H9 (cell line): ENCODE results near the gene IGFL4. TPM values are rescaled to one million over a fixed set of nuclear protein-coding genes. Genes with fewer than 3 reads are reported as not detected.

Experiments used
- DNase-seq: peaks from one replicate; pipeline ENCODE4 v3.0.0-alpha.2; 2017
- H2AFZ ChIP-seq: one replicate; pipeline ENCODE4 v1.6.1; 2013; ENCODE audit warnings: mild to moderate bottlenecking, low read length, control low read depth, moderate library complexity
- H2AK5ac ChIP-seq: 2 replicates; pipeline ENCODE4 v1.6.1; 2013; ENCODE audit warnings: low read length, control low read depth, mixed read lengths; ENCODE audit not compliant: insufficient read length
- H2BK120ac ChIP-seq: one replicate; pipeline ENCODE4 v1.6.1; 2013; ENCODE audit warnings: low read depth, mild to moderate bottlenecking, low read length, control low read depth, inconsistent platforms; ENCODE audit not compliant: poor library complexity, severe bottlenecking
- H2BK12ac ChIP-seq: 2 replicates; pipeline ENCODE4 v1.6.1; 2013; ENCODE audit warnings: low read length, control low read depth, mixed read lengths, low read depth; ENCODE audit not compliant: insufficient read length
- H2BK15ac ChIP-seq: 2 replicates; pipeline ENCODE4 v1.6.1; 2013; ENCODE audit warnings: low read depth, low read length, control low read depth
- H2BK20ac ChIP-seq: one replicate; pipeline ENCODE4 v1.6.1; 2013; ENCODE audit warnings: low read depth, mild to moderate bottlenecking, low read length, control low read depth, inconsistent platforms; ENCODE audit not compliant: poor library complexity, severe bottlenecking
- H2BK5ac ChIP-seq: 2 replicates; pipeline ENCODE4 v1.6.1; 2013; ENCODE audit warnings: low read length, control low read depth, mixed read lengths; ENCODE audit not compliant: insufficient read length
- H3K14ac ChIP-seq: 2 replicates; pipeline ENCODE4 v1.6.1; 2013; ENCODE audit warnings: low read length, control low read depth; ENCODE audit not compliant: insufficient read depth
- H3K18ac ChIP-seq: 2 replicates; pipeline ENCODE4 v1.6.1; 2013; ENCODE audit warnings: low read depth, mild to moderate bottlenecking, mixed read lengths, low read length, control low read depth; ENCODE audit not compliant: insufficient read length
- H3K23ac ChIP-seq: 2 replicates; pipeline ENCODE4 v1.6.1; 2013; ENCODE audit warnings: low read length, control low read depth, mixed read lengths, low read depth; ENCODE audit not compliant: insufficient read length
- H3K23me2 ChIP-seq: 2 replicates; pipeline ENCODE4 v1.6.1; 2013; ENCODE audit warnings: low read depth, mild to moderate bottlenecking, mixed read lengths, low read length, control low read depth; ENCODE audit not compliant: insufficient read length, poor library complexity, severe bottlenecking
- H3K27ac ChIP-seq: 2 replicates; pipeline ENCODE4 v1.5.1; 2013; ENCODE audit warnings: low read length, control low read depth, mixed read lengths, low read depth; ENCODE audit not compliant: insufficient read length
- H3K27me3 ChIP-seq: 2 replicates; pipeline ENCODE4 v1.6.1; 2013; ENCODE audit warnings: low read length, control low read depth, inconsistent platforms; ENCODE audit not compliant: insufficient read depth
- H3K4ac ChIP-seq: 2 replicates; pipeline ENCODE4 v1.6.1; 2013; ENCODE audit warnings: low read depth, mild to moderate bottlenecking, control low read depth, inconsistent platforms, low read length, moderate library complexity
- H3K4me1 ChIP-seq: 2 replicates; pipeline ENCODE4 v1.6.1; 2013; ENCODE audit warnings: low read length, control low read depth, inconsistent platforms; ENCODE audit not compliant: insufficient read depth
- H3K4me2 ChIP-seq: 2 replicates; pipeline ENCODE4 v1.6.1; 2013; ENCODE audit warnings: low read length, control low read depth, mixed read lengths; ENCODE audit not compliant: insufficient read length, insufficient read depth
- H3K56ac ChIP-seq: 2 replicates; pipeline ENCODE4 v1.6.1; 2013; ENCODE audit warnings: low read depth, mild to moderate bottlenecking, mixed read lengths, low read length, control low read depth; ENCODE audit not compliant: insufficient read length
- H3K79me1 ChIP-seq: 2 replicates; pipeline ENCODE4 v1.6.1; 2013; ENCODE audit warnings: low read depth, mild to moderate bottlenecking, moderate library complexity, low read length, control low read depth, inconsistent platforms; ENCODE audit not compliant: insufficient read depth, poor library complexity, severe bottlenecking
- H3K79me2 ChIP-seq: 2 replicates; pipeline ENCODE4 v1.6.1; 2013; ENCODE audit warnings: low read length, control low read depth, inconsistent platforms; ENCODE audit not compliant: insufficient read depth
- H3K9ac ChIP-seq: 2 replicates; pipeline ENCODE4 v1.6.1; 2013; ENCODE audit warnings: low read length, control low read depth, mixed read lengths; ENCODE audit not compliant: insufficient read length; ENCODE audit errors: extremely low read depth
- H3K9me3 ChIP-seq: one replicate; pipeline ENCODE4 v1.6.1; 2013; ENCODE audit warnings: low read depth, low read length, inconsistent platforms; ENCODE audit not compliant: control insufficient read depth
- H3T11ph ChIP-seq: one replicate; pipeline ENCODE4 v1.6.1; 2013; ENCODE audit warnings: mild to moderate bottlenecking, low read length, control low read depth, inconsistent platforms
- H4K20me1 ChIP-seq: one replicate; pipeline ENCODE4 v1.6.1; 2013; ENCODE audit not compliant: control insufficient read depth, insufficient read length, insufficient read depth
- H4K5ac ChIP-seq: 2 replicates; pipeline ENCODE4 v1.6.1; 2013; ENCODE audit warnings: low read depth, mild to moderate bottlenecking, mixed read lengths, low read length, control low read depth; ENCODE audit not compliant: insufficient read length
- H4K8ac ChIP-seq: replicated peaks from 2 replicates; pipeline ENCODE4 v1.6.1; 2013; ENCODE audit warnings: low read length, control low read depth, mixed read lengths, low read depth; ENCODE audit not compliant: insufficient read length
- H4K91ac ChIP-seq: 2 replicates; pipeline ENCODE4 v1.6.1; 2013; ENCODE audit warnings: low read depth, mild to moderate bottlenecking, moderate library complexity, mixed read lengths, low read length, control low read depth; ENCODE audit not compliant: insufficient read length
- H3K27ac Mint-ChIP-seq, 3 experiments: 2 replicates in 2 of 3; 3 replicates in 1 of 3; pipeline ENCODE4 v1.8.0; 2020 to 2021; ENCODE audit warnings: mixed read lengths in 3 of 3, mild to moderate bottlenecking in 1 of 3, moderate library complexity in 1 of 3
- H3K27me3 Mint-ChIP-seq: 2 replicates; pipeline ENCODE4 v1.8.0; 2021; ENCODE audit warnings: low read depth, mild to moderate bottlenecking, moderate library complexity, mixed read lengths
- H3K36me3 Mint-ChIP-seq, 3 experiments: 2 replicates in 2 of 3; 3 replicates in 1 of 3; pipeline ENCODE4 v1.8.0; 2020 to 2021; ENCODE audit warnings: low read depth in 3 of 3, mixed read lengths in 3 of 3; ENCODE audit not compliant: insufficient read depth in 1 of 3
- H3K4me1 Mint-ChIP-seq, 2 experiments: 2 replicates each; pipeline ENCODE4 v1.8.0; 2020; ENCODE audit warnings: mixed read lengths in 2 of 2
- H3K4me3 Mint-ChIP-seq, 2 experiments: 2 replicates in 1 of 2; 3 replicates in 1 of 2; pipeline ENCODE4 v1.8.0; 2020 to 2021; ENCODE audit warnings: mild to moderate bottlenecking in 2 of 2, mixed read lengths in 2 of 2, moderate library complexity in 1 of 2
- H3K9me3 Mint-ChIP-seq, 2 experiments: 2 replicates in 1 of 2; 3 replicates in 1 of 2; pipeline ENCODE4 v1.8.0; 2020; ENCODE audit warnings: mild to moderate bottlenecking in 2 of 2, mixed read lengths in 2 of 2, moderate library complexity in 1 of 2
- WGBS: extraction: QIAGEN DNeasy Blood & Tissue Kit; methylation state at CpG from one replicate; pipeline ENCODE4 v1.1.7; 2013; ENCODE audit warnings: missing lambda C conversion rate, low lambda C conversion rate, mixed read lengths; ENCODE audit not compliant: insufficient read length; ENCODE audit errors: extremely low coverage; 5-methylcytosine and 5-hydroxymethylcytosine counted together
- total RNA-seq: library from RNA; stranded (reverse); gene quantifications from 2 replicates; pipeline ENCODE4 v1.2.1, GENCODE V29; 2021
- TF ChIP-seq, protein P1 (sequence below): fragments of 200-600 bp; sonication (generic); conservative IDR thresholded peaks from 3 replicates; pipeline ENCODE4 v1.8.0; 2021; ENCODE audit warnings: antibody characterized with exemption, mild to moderate bottlenecking

Gene IGFL4
- total RNA-seq, 1 experiment from 2014 or later: 0.33 TPM

DNA sequence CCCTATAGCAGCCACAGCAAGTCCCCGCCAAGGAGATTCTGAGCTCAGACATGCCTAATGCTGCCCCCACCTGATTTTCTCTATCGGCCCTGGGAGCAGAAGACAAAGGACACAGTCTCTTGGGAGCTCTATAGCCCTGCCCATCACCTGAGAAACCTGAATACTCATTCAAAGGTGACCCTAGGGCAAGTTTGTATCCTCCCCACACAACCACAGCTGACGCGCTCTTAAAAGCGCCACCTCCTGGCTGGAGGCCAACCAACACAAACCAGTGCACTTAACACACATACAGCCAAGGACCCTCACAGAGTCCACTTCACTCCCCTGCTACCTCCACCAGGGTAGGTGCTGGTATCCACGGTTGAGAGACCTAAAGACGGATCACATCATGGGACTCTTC is 8.8 kb upstream of the IGFL4 start:
- H3K4ac ChIP-seq: no peak overlapping the region
- H2BK15ac ChIP-seq: no peak overlapping the region
- H3K9me3 ChIP-seq: no peaks in the 10 kb centered on the region
- DNase-seq: peak; percentile 87
- Mint-ChIP-seq H3K36me3 (peaks cover 0 to 2% (median 0%) of the 10 kb centered on the region in 3 experiments; a peak in 1 of 7 replicates), H3K4me1 (peaks cover 0 to 4% of the 10 kb centered on the region in 2 experiments; a peak in 1 of 4 replicates), H3K4me3 (no peak overlapping the region; a peak in 1 of 5 replicates), H3K9me3 (peaks cover 36 to 43% of the 10 kb centered on the region in 2 experiments), H3K27me3 (peaks cover 79% of the 10 kb centered on the region), H3K27ac (no peak overlapping the region)
- H2BK120ac ChIP-seq: no peak overlapping the region
- H4K91ac ChIP-seq: no peak overlapping the region
- H4K20me1 ChIP-seq: no peaks in the 10 kb centered on the region
- H3K79me2 ChIP-seq: no peaks in the 10 kb centered on the region
- no peak overlapping the region for H2AK5ac ChIP-seq
- H3K27ac ChIP-seq: no peak overlapping the region
- H3T11ph ChIP-seq: no peak overlapping the region
- no peak overlapping the region for H3K23ac ChIP-seq
- H3K14ac ChIP-seq: no peak overlapping the region
- H3K27me3 ChIP-seq: no peaks in the 10 kb centered on the region
- no peak overlapping the region for H4K5ac ChIP-seq
- H3K23me2 ChIP-seq: no peaks in the 10 kb centered on the region
- no peak overlapping the region for H3K4me2 ChIP-seq
- TF ChIP-seq, protein P1, sequence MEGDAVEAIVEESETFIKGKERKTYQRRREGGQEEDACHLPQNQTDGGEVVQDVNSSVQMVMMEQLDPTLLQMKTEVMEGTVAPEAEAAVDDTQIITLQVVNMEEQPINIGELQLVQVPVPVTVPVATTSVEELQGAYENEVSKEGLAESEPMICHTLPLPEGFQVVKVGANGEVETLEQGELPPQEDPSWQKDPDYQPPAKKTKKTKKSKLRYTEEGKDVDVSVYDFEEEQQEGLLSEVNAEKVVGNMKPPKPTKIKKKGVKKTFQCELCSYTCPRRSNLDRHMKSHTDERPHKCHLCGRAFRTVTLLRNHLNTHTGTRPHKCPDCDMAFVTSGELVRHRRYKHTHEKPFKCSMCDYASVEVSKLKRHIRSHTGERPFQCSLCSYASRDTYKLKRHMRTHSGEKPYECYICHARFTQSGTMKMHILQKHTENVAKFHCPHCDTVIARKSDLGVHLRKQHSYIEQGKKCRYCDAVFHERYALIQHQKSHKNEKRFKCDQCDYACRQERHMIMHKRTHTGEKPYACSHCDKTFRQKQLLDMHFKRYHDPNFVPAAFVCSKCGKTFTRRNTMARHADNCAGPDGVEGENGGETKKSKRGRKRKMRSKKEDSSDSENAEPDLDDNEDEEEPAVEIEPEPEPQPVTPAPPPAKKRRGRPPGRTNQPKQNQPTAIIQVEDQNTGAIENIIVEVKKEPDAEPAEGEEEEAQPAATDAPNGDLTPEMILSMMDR: peak; percentile 74
- no peak overlapping the region for H2BK12ac ChIP-seq
- no peak overlapping the region for H3K56ac ChIP-seq
- no peak overlapping the region for H2AFZ ChIP-seq
- H2BK20ac ChIP-seq: no peak overlapping the region
- H3K79me1 ChIP-seq: no peaks in the 10 kb centered on the region
- WGBS: no CpG with 5 or more reads among the region's 7 CpGs
- peak overlapping the region; percentile 8 for H3K18ac ChIP-seq
- no peak overlapping the region for H4K8ac ChIP-seq
- H3K4me1 ChIP-seq: no peaks in the 10 kb centered on the region
- no peak overlapping the region for H3K9ac ChIP-seq
- no peak overlapping the region for H2BK5ac ChIP-seq
